GM10248 (cell line): ENCODE data around the gene SNTG2.
A peak's percentile ranks its signal among the peaks of the same experiment; 100 is the strongest.

ENCODE experiments used
- CTCF ChIA-PET: fragments of 300-600 bp; sonication (Branson Sonifier 250); formaldehyde crosslinking; extraction: SDS; loops from one replicate; lab custom pipeline; 2021; ENCODE audit warnings: antibody characterized with exemption; lab: Yijun Ruan, JAX
- POLR2A ChIA-PET: fragments of 350-650 bp; sonication (Branson Sonifier 250); formaldehyde crosslinking; extraction: SDS; loops from one replicate; lab custom pipeline; 2020; ENCODE audit warnings: antibody characterized with exemption; lab: Yijun Ruan, JAX
- DNase-seq: peaks from one replicate; pipeline ENCODE4 v3.0.0; 2012; ENCODE audit errors: extremely low spot score
- CTCF ChIP-seq: IDR thresholded peaks from 2 replicates; pipeline ENCODE4 v1.5.1; 2012; ENCODE audit warnings: mild to moderate bottlenecking, low read depth; ENCODE audit errors: extremely low read depth, missing control alignments, control extremely low read depth

SNTG2 gene

DNA sequence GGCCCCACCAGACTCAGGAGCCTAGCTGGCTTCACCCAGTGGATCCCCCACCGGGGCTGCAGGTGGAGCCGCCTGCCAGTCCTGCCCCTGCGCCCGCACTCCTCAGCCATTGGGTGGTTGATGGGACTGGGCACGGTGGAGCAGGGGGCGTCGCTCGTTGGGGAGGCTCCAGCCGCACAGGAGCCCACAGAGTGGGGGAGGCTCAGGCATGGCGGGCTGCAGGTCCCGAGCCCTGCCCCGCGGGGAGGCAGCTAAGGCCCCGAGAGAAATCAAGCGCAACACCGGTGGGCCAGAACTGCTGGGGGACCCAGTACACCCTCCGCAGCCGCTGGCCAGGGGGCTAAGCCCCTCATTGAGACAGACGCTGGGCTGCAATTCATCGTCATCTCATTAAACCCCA lies 184.0 kb downstream of the SNTG2 start:
- ChIA-PET POLR2A (no interaction called here), CTCF (interaction anchor here (0.8 kb wide), 1 partner anchor 16 kb away, joined by 3 read pairs; no protein-coding TSS in a partner anchor)
- no peak for TF ChIP-seq CTCF
- DNase-seq: no peak

DNA sequence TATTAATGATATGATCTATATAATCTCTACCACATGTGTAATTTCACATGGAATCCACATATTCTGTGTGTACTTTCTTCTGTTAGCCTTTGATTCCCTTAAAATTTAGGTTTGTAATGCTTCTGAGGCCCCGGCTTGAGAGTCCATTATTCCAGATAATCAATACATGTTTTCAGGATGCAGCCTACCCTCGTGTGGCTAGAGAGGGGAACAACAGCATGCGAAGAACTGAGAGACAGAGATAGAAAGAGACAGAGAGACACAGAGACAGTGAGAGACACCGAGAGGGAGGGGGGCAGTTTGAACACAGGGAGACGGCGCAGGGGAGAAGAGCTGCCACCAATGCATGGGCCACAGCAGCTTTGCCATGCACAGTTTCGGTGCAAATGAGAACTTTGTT lies 185.4 kb downstream of the SNTG2 start:
- ChIA-PET CTCF (no interaction called here), POLR2A (no interaction called here)
- TF ChIP-seq CTCF: no peak
- DNase-seq: no peak

GRCh38 chr2:1136846-1137245 lies 186.2 kb downstream of the SNTG2 start:
- TF ChIP-seq CTCF: no peak
- no peak for DNase-seq
- CTCF ChIA-PET: no interaction called here
- POLR2A ChIA-PET: no interaction called here

- ChIA-PET CTCF (no interaction called here), POLR2A (no interaction called here)
- no peak for DNase-seq
- TF ChIP-seq CTCF: no peak
Observed at GRCh38 chr2:1137264-1137663, 186.6 kb downstream of the SNTG2 start.

GRCh38 chr2:1137913-1138391 lies 187.3 kb downstream of the SNTG2 start:
- no peak for DNase-seq
- no peak for TF ChIP-seq CTCF
- POLR2A ChIA-PET: no interaction called here
- CTCF ChIA-PET: no interaction called here

DNA sequence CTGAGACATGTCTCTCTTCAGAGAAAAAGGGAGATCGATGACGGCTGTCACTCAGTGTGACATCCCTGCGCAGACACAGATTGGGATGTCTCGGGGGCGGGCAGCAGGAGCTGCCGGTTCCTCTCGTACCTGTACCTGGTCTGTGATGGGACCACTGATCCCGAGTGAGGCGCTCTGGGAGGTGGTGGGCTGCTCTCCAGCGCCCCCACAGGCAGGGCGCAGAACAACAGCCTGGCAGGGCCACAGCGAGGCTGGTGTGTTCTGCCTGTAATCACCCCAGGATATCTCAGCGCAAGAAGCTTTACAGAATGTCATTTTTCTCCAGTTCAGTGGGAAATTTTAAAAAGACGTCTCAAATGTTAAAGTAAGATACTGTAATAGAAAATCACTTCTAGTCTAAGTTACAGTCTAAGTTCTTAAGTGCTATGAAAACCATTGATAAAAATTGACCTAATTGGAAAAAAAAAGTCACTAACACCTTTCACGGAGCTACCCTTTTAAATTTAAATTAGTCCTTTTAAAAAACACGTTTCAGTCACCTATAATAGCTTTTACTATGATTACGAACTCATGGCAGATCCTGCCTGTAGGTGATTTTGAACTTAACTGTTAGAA lies 189.8 kb downstream of the SNTG2 start:
- POLR2A ChIA-PET: no interaction called here
- peak; percentile 79 for TF ChIP-seq CTCF
- DNase-seq: peak; percentile 39
- CTCF ChIA-PET: interaction anchor here (0.8 to 1.3 kb wide), 5 partner anchors 9 to 171 kb away, joined by 3 to 5 read pairs (median 3); no protein-coding TSS in a partner anchor

DNA sequence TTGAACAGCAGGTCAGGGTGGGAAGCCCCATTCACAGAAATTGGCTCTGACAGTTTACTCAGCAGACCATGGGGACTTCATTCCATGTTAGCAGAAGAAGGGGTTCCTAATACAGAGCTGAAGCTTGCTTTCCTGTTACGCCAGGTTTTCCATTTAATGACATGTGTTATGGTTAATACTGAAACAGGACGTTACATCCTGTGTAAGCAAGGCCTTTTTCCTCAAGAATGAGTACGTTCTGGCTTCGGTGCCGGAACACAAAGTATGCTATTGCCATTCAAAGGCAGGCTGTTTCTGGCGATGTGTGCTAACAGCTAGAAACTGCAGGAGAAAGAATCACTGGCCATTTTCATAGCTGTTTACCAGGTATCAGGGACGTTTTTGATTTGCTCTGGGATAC lies 190.4 kb downstream of the SNTG2 start:
- no peak for TF ChIP-seq CTCF
- CTCF ChIA-PET: interaction anchor here (0.8 to 1.3 kb wide), 5 partner anchors 10 to 171 kb away, joined by 3 to 5 read pairs (median 3); no protein-coding TSS in a partner anchor
- POLR2A ChIA-PET: no interaction called here

More for the DNA sequence above, 190.4 kb downstream of the SNTG2 start:
- no peak for DNase-seq
